Measurements from ENCODE around the gene SULT1A4.
"Not testable (repeated sequence)": the region's sequence is repeated elsewhere in the genome, so short reads cannot be mapped to it uniquely, and the experiment has no call there.

DNA sequence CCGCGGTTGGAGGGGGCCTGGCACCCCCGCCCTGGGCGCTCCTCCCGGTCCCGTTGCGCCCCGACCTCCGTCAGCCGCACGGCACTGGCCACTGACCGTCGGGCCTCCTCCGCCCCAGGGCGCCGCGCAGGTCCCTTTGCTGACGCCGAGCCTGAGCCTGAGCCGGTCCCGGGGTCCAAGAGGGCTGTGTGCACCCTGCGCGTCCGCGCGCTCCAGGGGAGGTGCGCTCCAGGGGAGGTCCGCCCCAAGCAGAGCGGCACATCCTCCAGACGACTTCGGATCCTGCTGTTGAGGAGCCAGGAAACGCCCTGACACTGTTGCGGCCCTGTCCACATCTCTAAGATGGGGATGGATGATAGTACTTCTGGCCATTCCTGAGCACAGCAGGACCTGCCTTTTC lies 7.2 kb downstream of the SULT1A4 start:
- TF ChIP-seq, protein P1, sequence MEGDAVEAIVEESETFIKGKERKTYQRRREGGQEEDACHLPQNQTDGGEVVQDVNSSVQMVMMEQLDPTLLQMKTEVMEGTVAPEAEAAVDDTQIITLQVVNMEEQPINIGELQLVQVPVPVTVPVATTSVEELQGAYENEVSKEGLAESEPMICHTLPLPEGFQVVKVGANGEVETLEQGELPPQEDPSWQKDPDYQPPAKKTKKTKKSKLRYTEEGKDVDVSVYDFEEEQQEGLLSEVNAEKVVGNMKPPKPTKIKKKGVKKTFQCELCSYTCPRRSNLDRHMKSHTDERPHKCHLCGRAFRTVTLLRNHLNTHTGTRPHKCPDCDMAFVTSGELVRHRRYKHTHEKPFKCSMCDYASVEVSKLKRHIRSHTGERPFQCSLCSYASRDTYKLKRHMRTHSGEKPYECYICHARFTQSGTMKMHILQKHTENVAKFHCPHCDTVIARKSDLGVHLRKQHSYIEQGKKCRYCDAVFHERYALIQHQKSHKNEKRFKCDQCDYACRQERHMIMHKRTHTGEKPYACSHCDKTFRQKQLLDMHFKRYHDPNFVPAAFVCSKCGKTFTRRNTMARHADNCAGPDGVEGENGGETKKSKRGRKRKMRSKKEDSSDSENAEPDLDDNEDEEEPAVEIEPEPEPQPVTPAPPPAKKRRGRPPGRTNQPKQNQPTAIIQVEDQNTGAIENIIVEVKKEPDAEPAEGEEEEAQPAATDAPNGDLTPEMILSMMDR (optimal IDR thresholded peaks at IDR 0.05 in 1 of 3, IDR thresholded peaks at IDR 0.05 in 1 of 3, conservative IDR thresholded peaks at IDR 0.05 in 1 of 3; ENCODE audit: extremely low read depth in 1 of 3, insufficient read depth in 2 of 3, low read length in 3 of 3), result not testable (repeated sequence)
- not testable (repeated sequence) for TF ChIP-seq EZH2 (IDR thresholded peaks at IDR 0.05; ENCODE audit: low read length)
